Rectal smooth muscle tissue (tissue), 1 donor: ENCODE data around the gene KLF14.
"Not testable (repeated sequence)": the region's sequence is repeated elsewhere in the genome, so short reads cannot be mapped to it uniquely, and the experiment has no call there.

ENCODE experiments used
- H3K27ac ChIP-seq: one replicate; pipeline ENCODE4 v1.7.0; 2013; ENCODE audit warnings: low read depth, low read length, inconsistent platforms
- H3K27me3 ChIP-seq: one replicate; pipeline ENCODE4 v1.7.0; 2013; ENCODE audit warnings: low read length; ENCODE audit not compliant: control insufficient read depth, insufficient read depth
- H3K36me3 ChIP-seq: one replicate; pipeline ENCODE4 v1.7.0; 2013; ENCODE audit warnings: low read length; ENCODE audit not compliant: control insufficient read depth, insufficient read depth
- H3K4me1 ChIP-seq: one replicate; pipeline ENCODE4 v1.7.0; 2013; ENCODE audit warnings: low read length; ENCODE audit not compliant: control insufficient read depth, insufficient read depth
- H3K4me3 ChIP-seq: one replicate; pipeline ENCODE4 v1.7.0; 2013; ENCODE audit warnings: low read length
- H3K9ac ChIP-seq: one replicate; pipeline ENCODE4 v1.7.0; 2013; ENCODE audit warnings: low read length

The KLF14 gene

DNA sequence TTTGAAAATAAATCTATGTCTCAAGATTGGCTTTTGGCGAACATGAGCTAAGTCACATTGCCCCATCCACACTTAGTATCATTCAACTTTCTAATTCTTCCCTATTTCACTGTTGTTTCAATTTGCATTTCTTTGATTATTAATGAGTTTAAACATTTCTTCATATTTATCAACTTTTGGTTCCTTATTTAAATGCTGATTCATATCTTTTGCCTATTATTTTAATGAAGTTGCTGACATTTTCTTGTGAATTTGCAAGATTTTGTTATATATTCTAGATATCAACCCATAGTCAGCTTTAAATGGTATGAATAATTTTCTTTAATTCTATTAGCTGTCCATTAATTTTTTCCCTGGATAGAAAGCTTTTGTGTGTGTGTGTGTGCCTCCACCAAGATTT is 33.2 kb downstream of the KLF14 start:
- H3K36me3 ChIP-seq, result no peaks in the 10 kb centered on the region
- H3K4me1 ChIP-seq, result no peaks in the 10 kb centered on the region
- H3K27ac ChIP-seq, result no peak overlapping the region
- H3K27me3 ChIP-seq, result no peaks in the 10 kb centered on the region
- H3K4me3 ChIP-seq, result no peak overlapping the region
- no peak overlapping the region for H3K9ac ChIP-seq

DNA sequence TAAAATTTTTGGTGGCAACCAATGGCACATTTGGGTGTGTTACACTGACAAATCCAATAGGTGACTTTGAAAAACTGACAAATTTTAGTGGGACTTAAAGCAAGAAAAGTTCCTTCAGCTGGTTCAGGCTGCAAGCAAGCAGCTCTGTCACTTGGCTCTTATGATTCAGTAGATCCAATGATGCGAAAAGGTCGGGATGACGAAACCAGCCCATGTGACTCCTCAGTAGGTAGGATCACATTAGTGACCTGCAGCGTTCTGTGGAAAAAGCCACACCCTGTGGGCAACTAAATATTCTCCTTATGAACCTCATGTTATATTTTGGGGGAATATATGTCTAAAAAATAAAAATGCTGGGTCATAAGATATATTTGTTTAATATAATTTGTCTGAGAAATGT is 34.3 kb downstream of the KLF14 start:
- no peaks in the 10 kb centered on the region for H3K27me3 ChIP-seq
- H3K4me1 ChIP-seq, result no peaks in the 10 kb centered on the region
- no peak overlapping the region for H3K9ac ChIP-seq
- no peaks in the 10 kb centered on the region for H3K36me3 ChIP-seq
- no peak overlapping the region for H3K27ac ChIP-seq
- H3K4me3 ChIP-seq, result no peak overlapping the region

- Histone ChIP-seq H3K36me3 (no peaks in the 10 kb centered on the region), H3K27me3 (no peaks in the 10 kb centered on the region), H3K9ac (no peak overlapping the region), H3K4me3 (no peak overlapping the region), H3K27ac (no peak overlapping the region), H3K4me1 (no peaks in the 10 kb centered on the region)
Observed at GRCh38 chr7:130697820-130698219, 36.2 kb downstream of the KLF14 start.

- Histone ChIP-seq H3K4me3 (no peak overlapping the region), H3K9ac (no peak overlapping the region), H3K36me3 (no peaks in the 10 kb centered on the region), H3K27ac (no peak overlapping the region), H3K4me1 (no peaks in the 10 kb centered on the region), H3K27me3 (no peaks in the 10 kb centered on the region)
Observed at GRCh38 chr7:130695840-130696239, 38.2 kb downstream of the KLF14 start.

DNA sequence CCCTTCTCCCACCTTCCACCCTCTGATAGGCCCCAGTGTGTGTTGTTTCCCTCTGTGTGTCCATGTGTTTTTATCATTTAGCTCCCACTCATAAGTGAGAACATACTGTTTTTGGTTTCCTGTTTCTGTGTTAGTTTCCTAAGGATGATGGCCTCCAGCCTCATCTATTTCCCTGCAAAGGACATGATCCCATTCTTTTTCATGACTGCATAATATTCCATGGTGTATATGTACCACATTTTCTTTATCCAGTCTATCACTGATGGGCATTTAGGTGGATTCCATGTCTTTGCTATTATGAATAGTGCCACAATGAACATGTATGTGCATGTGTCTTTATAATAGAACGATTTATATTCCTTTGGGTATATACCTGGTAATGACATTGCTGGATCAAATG is 41.6 kb downstream of the KLF14 start:
- H3K27me3 ChIP-seq, H3K4me1 ChIP-seq, H3K9ac ChIP-seq, H3K36me3 ChIP-seq, H3K4me3 ChIP-seq, H3K27ac ChIP-seq: not testable (repeated sequence)

- Histone ChIP-seq H3K9ac (no peak overlapping the region), H3K27ac (no peak overlapping the region), H3K4me1 (no peaks in the 10 kb centered on the region), H3K36me3 (no peaks in the 10 kb centered on the region), H3K4me3 (no peak overlapping the region), H3K27me3 (no peaks in the 10 kb centered on the region)
Observed at GRCh38 chr7:130689683-130690082, 44.3 kb downstream of the KLF14 start.

DNA sequence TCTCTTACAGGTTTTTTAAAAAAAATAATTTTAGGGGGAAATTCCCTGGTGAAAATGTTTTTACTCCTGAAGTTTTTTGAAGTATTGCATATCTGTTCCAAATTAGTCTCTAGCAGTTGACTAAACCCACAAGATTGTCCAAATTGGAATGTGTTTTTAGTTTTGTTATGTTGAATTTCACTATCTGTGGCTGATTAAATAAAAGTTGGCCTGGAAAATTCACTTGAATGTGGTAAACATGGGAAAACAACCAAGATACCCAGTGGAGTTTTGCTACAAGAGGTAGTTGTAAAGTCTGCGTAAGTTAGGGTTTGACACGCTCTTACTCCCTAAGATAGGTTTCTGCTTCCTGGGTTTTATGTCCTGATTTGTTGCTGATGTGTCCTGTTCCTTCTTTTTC is 51.0 kb downstream of the KLF14 start:
- Histone ChIP-seq H3K9ac (no peak overlapping the region), H3K4me3 (no peak overlapping the region), H3K4me1 (no peaks in the 10 kb centered on the region), H3K36me3 (no peaks in the 10 kb centered on the region), H3K27me3 (no peaks in the 10 kb centered on the region), H3K27ac (no peak overlapping the region)
